ENCODE measurements around the gene HDHD5.

HDHD5 gene

DNA sequence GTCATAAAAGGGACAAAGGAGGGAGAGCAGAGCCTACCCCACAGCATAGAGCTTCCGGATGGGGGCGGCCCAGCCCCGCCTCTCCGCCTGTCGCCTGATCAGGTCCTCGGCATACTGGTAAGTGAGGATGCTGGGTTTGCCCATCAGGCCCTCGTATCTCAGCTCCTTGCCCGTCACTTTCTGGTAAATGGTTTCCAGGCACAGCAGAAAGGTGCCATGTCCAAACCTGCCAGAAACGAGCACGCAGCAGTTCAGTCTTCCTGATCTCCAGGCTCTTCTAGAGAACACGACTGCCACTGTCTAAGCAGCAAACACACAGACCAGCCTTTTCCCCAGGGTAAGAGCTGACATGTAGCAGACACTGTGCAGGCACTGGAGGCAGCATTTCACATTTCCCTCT is 20.6 kb downstream of the HDHD5 start:
- DNase-seq (ENCODE audit: low read depth, low spot score) = no peak
- Histone ChIP-seq H3K9me3 (ENCODE audit: control insufficient read depth, insufficient read depth, low read length) (no peaks in the 10 kb centered on the region), H3K4me3 (ENCODE audit: low read length) (no peak overlapping the region), H3K36me3 (ENCODE audit: control insufficient read depth, insufficient read depth, low read length) (peaks cover 29% of the 10 kb centered on the region), H3K27ac (ENCODE audit: low read length) (no peak overlapping the region), H3K4me1 (ENCODE audit: control insufficient read depth, insufficient read depth, low read length) (no peaks in the 10 kb centered on the region), H3K27me3 (ENCODE audit: control insufficient read depth, insufficient read depth, low read length) (no peaks in the 10 kb centered on the region)
- WGBS (ENCODE audit: insufficient coverage, insufficient read length) = no CpG with 5 or more reads among the region's 11 CpGs

DNA sequence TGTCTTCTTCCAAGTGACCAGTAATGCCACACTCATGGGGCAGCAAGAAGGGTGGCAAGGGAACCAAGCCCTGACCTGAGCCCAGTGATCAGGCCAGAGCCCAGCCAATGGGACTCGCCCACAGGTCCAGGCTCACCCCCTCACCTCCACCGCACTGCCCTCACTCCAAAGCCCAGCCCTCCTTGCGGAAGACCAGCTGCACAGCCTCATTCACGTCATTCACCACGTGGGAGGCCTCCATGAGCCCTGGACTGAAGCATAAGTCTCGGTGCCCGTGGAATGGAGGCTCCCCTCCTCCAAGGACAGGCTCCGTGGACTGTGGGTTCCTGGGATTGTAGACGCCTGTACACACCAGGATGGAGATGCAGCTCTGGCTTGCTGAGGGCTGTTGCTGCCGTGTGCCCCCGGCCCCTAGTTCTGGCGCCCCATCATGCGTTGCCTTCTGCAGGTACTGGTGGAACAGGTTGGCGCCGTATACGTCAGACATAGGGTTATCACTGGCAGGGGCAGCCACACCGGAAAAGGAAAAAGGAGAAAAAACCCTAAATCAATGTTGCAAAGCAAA is 21.1 kb downstream of the HDHD5 start:
- peaks cover 25% of the 10 kb centered on the region for H3K36me3 ChIP-seq (ENCODE audit: control insufficient read depth, insufficient read depth, low read length)
- WGBS (ENCODE audit: insufficient coverage, insufficient read length) = no CpG with 5 or more reads among the region's 17 CpGs

DNA sequence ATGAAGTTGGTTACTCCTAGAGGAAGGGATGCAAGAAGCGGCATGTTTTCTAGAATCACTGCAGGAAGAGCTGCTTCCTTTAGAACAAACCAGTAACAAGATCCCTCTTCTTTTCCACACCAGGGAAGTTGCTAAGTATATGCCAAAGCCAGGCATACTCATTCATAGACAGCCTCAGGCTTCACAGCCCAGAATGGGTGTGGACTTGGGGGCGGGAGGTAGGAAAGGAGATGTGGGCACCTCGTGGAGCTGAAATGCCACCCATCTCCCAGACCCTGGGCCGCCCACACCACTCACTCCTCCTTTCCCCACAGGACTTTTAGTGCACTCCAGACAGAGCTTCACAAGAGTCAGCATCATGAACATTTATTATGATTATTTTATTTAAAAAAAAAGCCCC is 21.9 kb downstream of the HDHD5 start:
- peaks cover 24% of the 10 kb centered on the region for H3K36me3 ChIP-seq (ENCODE audit: control insufficient read depth, insufficient read depth, low read length)

More for the DNA sequence above, 21.1 kb downstream of the HDHD5 start:
- Histone ChIP-seq H3K27me3 (ENCODE audit: control insufficient read depth, insufficient read depth, low read length) (no peaks in the 10 kb centered on the region), H3K9me3 (ENCODE audit: control insufficient read depth, insufficient read depth, low read length) (no peaks in the 10 kb centered on the region), H3K4me1 (ENCODE audit: control insufficient read depth, insufficient read depth, low read length) (no peaks in the 10 kb centered on the region), H3K27ac (ENCODE audit: low read length) (no peak overlapping the region), H3K4me3 (ENCODE audit: low read length) (no peak overlapping the region)
- DNase-seq (ENCODE audit: low read depth, low spot score) = no peak

DNA sequence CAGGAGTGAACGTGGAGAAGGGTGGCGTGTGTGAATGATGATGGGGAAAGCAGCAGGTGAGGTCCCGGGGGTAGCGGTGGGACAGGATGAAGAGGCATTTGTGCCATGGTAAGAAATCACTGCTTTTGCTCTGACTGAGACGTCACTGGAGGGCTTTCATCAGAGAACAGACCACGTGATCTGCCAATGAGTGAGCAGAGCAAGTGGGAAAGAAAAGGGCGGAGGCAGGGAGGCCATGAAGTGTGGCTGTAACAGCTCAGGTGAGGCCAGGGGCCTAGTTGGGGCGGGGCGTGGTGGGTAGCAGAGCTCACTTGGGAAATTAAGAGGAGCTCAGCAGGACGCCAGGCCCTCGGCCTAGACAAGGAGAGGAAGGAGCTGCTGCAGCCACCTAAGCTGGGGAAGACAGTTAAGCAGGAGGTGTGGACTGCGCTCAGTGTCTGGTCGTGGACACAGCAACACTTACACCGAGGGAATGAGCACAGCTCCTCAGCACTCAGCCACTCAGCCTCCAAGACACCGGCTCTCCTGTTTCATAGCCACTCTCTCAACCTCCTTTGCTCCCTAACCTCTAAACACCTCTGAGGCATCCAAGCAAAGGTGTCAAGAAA is 23.8 kb downstream of the HDHD5 start:
- Histone ChIP-seq H3K27me3 (ENCODE audit: control insufficient read depth, insufficient read depth, low read length) (no peaks in the 10 kb centered on the region), H3K9me3 (ENCODE audit: control insufficient read depth, insufficient read depth, low read length) (no peaks in the 10 kb centered on the region), H3K27ac (ENCODE audit: low read length) (no peak overlapping the region), H3K4me1 (ENCODE audit: control insufficient read depth, insufficient read depth, low read length) (no peaks in the 10 kb centered on the region), H3K4me3 (ENCODE audit: low read length) (no peak overlapping the region), H3K36me3 (ENCODE audit: control insufficient read depth, insufficient read depth, low read length) (peaks cover 13% of the 10 kb centered on the region; the same call in 1 of the 2 replicates)
- no peak for DNase-seq (ENCODE audit: low read depth, low spot score)
- WGBS (ENCODE audit: insufficient coverage, insufficient read length) = 100% methylated on average over 2 of the region's 15 CpGs

More for the DNA sequence above, 21.9 kb downstream of the HDHD5 start:
- no peaks in the 10 kb centered on the region for H3K4me1 ChIP-seq (ENCODE audit: control insufficient read depth, insufficient read depth, low read length)
- no peaks in the 10 kb centered on the region for H3K27me3 ChIP-seq (ENCODE audit: control insufficient read depth, insufficient read depth, low read length)
- H3K4me3 ChIP-seq (ENCODE audit: low read length) = no peak overlapping the region
- H3K9me3 ChIP-seq (ENCODE audit: control insufficient read depth, insufficient read depth, low read length) = no peaks in the 10 kb centered on the region
- no peak overlapping the region for H3K27ac ChIP-seq (ENCODE audit: low read length)
- no CpG with 5 or more reads among the region's 4 CpGs for WGBS (ENCODE audit: insufficient coverage, insufficient read length)
- no peak for DNase-seq (ENCODE audit: low read depth, low spot score)

DNA sequence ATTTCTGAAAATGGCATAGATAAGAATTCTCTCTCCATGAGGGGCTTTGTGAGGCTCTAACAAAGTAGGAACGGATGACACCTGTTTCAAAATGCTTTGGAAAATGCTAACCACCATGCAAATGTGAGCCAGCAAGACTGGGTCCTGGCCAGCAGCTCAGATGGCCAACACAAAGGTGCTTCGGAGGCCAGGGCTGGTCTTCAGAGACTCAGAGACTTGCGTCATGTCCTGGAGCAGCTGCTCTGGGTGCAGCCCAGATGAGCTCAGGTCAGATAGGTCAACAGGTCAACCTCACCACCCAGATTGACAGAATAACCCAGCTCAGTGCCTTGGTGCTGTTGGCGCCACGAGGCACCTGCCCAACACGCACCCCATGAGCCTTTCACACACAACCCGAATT is 25.9 kb downstream of the HDHD5 start:
- Histone ChIP-seq H3K4me1 (ENCODE audit: control insufficient read depth, insufficient read depth, low read length) (no peaks in the 10 kb centered on the region), H3K9me3 (ENCODE audit: control insufficient read depth, insufficient read depth, low read length) (no peaks in the 10 kb centered on the region), H3K4me3 (ENCODE audit: low read length) (no peak overlapping the region), H3K27ac (ENCODE audit: low read length) (no peak overlapping the region), H3K27me3 (ENCODE audit: control insufficient read depth, insufficient read depth, low read length) (no peaks in the 10 kb centered on the region), H3K36me3 (ENCODE audit: control insufficient read depth, insufficient read depth, low read length) (peaks cover 10% of the 10 kb centered on the region; the same call in 1 of the 2 replicates)
- DNase-seq (ENCODE audit: low read depth, low spot score) = no peak
- no CpG with 5 or more reads among the region's 7 CpGs for WGBS (ENCODE audit: insufficient coverage, insufficient read length)

DNA sequence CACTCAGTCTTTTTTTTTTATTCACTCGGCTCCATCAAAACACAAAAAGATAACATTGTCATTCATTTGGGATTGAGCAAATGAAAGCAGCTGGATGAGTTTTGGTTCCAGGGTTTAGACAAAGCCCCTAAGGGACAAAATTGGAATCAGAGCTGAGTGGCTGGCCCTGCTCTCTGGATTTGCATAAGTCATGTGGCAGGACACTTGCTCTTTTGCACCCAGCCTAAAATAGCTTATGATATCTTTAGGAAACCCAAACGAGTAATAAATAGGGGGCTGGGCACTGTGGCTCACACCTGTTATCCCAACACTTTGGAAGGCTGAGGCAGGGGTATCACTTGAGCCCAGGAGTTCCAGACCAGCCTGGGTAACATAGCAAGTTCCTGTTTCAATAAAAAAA is 27.0 kb downstream of the HDHD5 start:
- no peaks in the 10 kb centered on the region for H3K4me1 ChIP-seq (ENCODE audit: control insufficient read depth, insufficient read depth, low read length)
- WGBS (ENCODE audit: insufficient coverage, insufficient read length) = no CpG with 5 or more reads among the region's 2 CpGs
- DNase-seq (ENCODE audit: low read depth, low spot score) = no peak
- H3K9me3 ChIP-seq (ENCODE audit: control insufficient read depth, insufficient read depth, low read length) = no peaks in the 10 kb centered on the region
- peaks cover 2% of the 10 kb centered on the region; the same call in 1 of the 2 replicates for H3K36me3 ChIP-seq (ENCODE audit: control insufficient read depth, insufficient read depth, low read length)
- no peak overlapping the region for H3K4me3 ChIP-seq (ENCODE audit: low read length)
- H3K27ac ChIP-seq (ENCODE audit: low read length) = no peak overlapping the region
- no peaks in the 10 kb centered on the region for H3K27me3 ChIP-seq (ENCODE audit: control insufficient read depth, insufficient read depth, low read length)

DNA sequence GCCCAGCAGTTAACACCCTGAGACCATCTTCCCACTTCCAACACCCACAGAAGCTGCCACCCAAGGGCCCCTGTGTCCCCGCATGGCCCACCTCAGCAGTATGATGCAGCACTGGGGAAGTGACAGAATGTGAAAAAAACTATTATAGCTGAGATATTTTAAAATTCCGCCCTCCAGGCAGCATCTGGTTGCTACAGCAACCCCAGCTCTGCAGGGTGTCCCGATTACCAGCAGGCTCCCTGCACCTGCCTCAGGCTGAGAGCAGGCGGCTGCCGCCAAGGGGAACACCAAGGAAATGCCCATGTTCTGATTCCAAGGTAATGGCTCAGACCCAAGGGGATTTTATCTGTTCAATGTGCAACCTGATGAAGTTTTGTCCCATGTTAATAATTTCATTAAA is 27.4 kb downstream of the HDHD5 start:
- WGBS (ENCODE audit: insufficient coverage, insufficient read length) = no CpG with 5 or more reads among the region's 5 CpGs
- Histone ChIP-seq H3K36me3 (ENCODE audit: control insufficient read depth, insufficient read depth, low read length) (no peaks in the 10 kb centered on the region), H3K27me3 (ENCODE audit: control insufficient read depth, insufficient read depth, low read length) (no peaks in the 10 kb centered on the region), H3K4me1 (ENCODE audit: control insufficient read depth, insufficient read depth, low read length) (no peaks in the 10 kb centered on the region), H3K9me3 (ENCODE audit: control insufficient read depth, insufficient read depth, low read length) (no peaks in the 10 kb centered on the region), H3K4me3 (ENCODE audit: low read length) (no peak overlapping the region), H3K27ac (ENCODE audit: low read length) (no peak overlapping the region)
- DNase-seq (ENCODE audit: low read depth, low spot score) = no peak

DNA sequence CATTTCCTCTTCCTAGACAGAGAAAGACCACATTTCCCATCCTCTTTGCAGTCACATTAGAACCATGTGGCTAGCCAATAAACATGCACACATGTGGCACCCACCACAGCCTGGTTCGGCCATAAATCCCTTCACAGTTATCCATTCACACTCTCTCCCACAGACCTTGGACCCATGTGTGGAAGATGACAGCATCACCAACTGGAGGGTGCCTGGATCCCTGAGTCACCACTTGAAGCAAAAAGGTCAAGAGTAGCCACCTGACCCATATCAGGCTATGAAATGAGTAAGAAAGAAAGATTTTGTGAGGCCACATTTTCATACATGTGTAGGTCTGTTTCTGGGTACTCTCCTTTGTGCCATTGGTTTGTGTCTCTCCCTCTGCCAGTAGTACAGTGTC is 28.9 kb downstream of the HDHD5 start:
- H3K4me3 ChIP-seq (ENCODE audit: low read length) = no peak overlapping the region
- H3K27me3 ChIP-seq (ENCODE audit: control insufficient read depth, insufficient read depth, low read length) = no peaks in the 10 kb centered on the region
- WGBS (ENCODE audit: insufficient coverage, insufficient read length) = no CpG with 5 or more reads among the region's 1 CpG
- no peaks in the 10 kb centered on the region for H3K36me3 ChIP-seq (ENCODE audit: control insufficient read depth, insufficient read depth, low read length)
- DNase-seq (ENCODE audit: low read depth, low spot score) = no peak
- H3K4me1 ChIP-seq (ENCODE audit: control insufficient read depth, insufficient read depth, low read length) = no peaks in the 10 kb centered on the region
- no peak overlapping the region for H3K27ac ChIP-seq (ENCODE audit: low read length)
- no peaks in the 10 kb centered on the region for H3K9me3 ChIP-seq (ENCODE audit: control insufficient read depth, insufficient read depth, low read length)

DNA sequence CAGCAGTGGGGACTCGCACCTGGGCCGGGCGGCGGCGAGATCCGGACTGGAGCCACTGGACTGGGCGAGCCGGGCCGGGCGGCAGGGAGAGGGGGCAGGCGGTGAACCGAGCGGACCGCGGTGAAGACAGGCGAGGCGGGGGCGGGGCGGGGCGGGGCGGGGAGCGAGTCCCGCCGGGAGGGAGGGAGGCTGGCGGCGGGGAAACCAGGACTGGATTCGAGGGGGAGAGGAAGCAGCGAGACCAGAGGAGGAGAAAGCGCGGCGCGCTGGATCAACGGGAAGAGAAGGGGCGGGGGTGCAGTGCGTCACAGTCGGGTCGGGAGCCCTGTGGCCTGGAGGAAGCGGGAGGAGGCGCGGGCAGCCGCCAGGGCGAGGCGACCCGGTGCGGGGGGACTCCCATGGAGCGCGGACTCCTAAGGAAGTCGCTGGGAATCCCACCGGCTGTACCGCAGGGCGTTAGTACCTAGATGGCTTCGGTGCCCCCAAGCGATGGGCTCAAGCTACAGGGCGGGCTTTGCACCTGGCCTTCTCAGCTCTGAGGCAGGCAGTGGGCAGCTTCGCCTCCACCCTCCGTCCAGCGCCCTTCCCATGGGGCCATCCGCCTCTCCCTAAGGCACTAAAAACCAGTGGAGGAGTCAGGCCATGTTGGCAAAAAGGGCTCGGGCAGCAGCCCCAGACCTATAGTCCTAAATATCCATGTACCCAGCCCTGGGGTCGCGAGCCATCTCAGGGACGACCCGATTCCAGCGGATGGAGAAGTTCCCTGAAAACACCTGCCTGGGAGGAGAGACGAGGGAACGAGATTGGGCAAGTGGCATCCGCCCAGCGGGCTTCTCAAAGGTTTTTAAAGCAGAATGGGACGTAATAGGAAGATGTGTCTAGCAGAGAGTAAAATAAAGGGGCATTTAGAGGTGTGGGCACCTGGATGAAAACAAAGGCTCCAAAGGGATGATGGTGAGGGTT is 37.6 kb downstream of the HDHD5 start, which contains the start of gene TMEM121B:
TSS of gene TMEM121B (minus strand) at position 128 of the 963 bp plus-strand sequence. CDS start 233 bp downstream, outside the sequence.
- DNase-seq (ENCODE audit: low read depth, low spot score) = peak; percentile 83
- peaks cover 7% of the 10 kb centered on the region for H3K4me1 ChIP-seq (ENCODE audit: control insufficient read depth, insufficient read depth, low read length)
- H3K36me3 ChIP-seq (ENCODE audit: control insufficient read depth, insufficient read depth, low read length) = no peaks in the 10 kb centered on the region
- H3K27me3 ChIP-seq (ENCODE audit: control insufficient read depth, insufficient read depth, low read length) = no peaks in the 10 kb centered on the region
- H3K27ac ChIP-seq (ENCODE audit: low read length) = no peak within 1 kb of the TSS
- peak within 1 kb of the TSS; percentile 61; the same call in 1 of the 2 replicates for H3K4me3 ChIP-seq (ENCODE audit: low read length)
- no CpG with 5 or more reads among the region's 69 CpGs for WGBS (ENCODE audit: insufficient coverage, insufficient read length)
- H3K9me3 ChIP-seq (ENCODE audit: control insufficient read depth, insufficient read depth, low read length) = no peaks in the 10 kb centered on the region

DNA sequence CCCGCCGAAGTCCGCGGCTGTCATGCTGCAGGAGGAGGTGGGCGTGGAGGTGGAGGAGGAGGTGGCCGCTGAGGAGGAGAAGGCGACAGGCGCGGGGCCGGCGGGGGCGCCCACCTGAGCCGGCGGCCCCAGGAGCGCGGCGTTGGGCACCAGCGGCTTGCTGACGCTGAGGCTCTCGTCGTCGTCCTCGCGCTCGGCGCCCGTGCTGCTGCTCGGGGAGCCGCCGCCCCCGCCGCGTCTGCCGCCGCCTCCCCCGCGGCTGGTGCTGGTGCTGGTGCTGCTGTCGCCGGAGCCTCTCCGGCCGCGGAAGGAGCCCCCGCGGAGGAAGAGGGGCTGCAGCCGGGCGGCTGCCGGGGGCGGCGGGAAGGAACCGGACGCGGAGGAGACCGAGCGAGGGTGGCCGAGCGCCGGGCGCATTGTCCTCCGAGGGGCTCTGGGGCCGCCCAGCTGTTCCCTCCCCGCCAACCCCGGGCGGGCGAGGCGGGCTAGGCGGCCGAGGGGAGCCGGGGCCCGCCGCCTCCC is 38.3 kb downstream of the HDHD5 start:
- Histone ChIP-seq H3K36me3 (ENCODE audit: control insufficient read depth, insufficient read depth, low read length) (no peaks in the 10 kb centered on the region), H3K27ac (ENCODE audit: low read length) (no peak overlapping the region), H3K9me3 (ENCODE audit: control insufficient read depth, insufficient read depth, low read length) (no peaks in the 10 kb centered on the region), H3K27me3 (ENCODE audit: control insufficient read depth, insufficient read depth, low read length) (no peaks in the 10 kb centered on the region), H3K4me3 (ENCODE audit: low read length) (peak overlapping the region; percentile 61; the same call in 1 of the 2 replicates), H3K4me1 (ENCODE audit: control insufficient read depth, insufficient read depth, low read length) (peaks cover 7% of the 10 kb centered on the region)
- DNase-seq (ENCODE audit: low read depth, low spot score) = no peak
- no CpG with 5 or more reads among the region's 70 CpGs for WGBS (ENCODE audit: insufficient coverage, insufficient read length)
